Measurements from ENCODE around the gene THBD.

The THBD gene

GRCh38 chr20:23092861-23093495, 43.5 kb upstream of the THBD start:
- H3K9ac ChIP-seq = no peak overlapping the region
- no peaks in the 10 kb centered on the region for H3K27me3 ChIP-seq (ENCODE audit: insufficient read depth, low read depth)
- H3K79me2 ChIP-seq (ENCODE audit: insufficient read depth, low read depth) = no peaks in the 10 kb centered on the region
- no peak for TF ChIP-seq CTCF (conservative IDR thresholded peaks at IDR 0.05; ENCODE audit: low read depth, low read length)
- no peaks in the 10 kb centered on the region for H3K4me1 ChIP-seq (ENCODE audit: low read depth, poor library complexity, severe bottlenecking)
- no peak overlapping the region for H2AFZ ChIP-seq (ENCODE audit: low read depth)
- no peak overlapping the region for H3K27ac ChIP-seq
- no peaks in the 10 kb centered on the region for H4K20me1 ChIP-seq (ENCODE audit: insufficient read depth)
- no peak overlapping the region for H3K4me3 ChIP-seq (IDR thresholded peaks at IDR 0.05; ENCODE audit: insufficient read depth, low read depth, low read length)
- no peak overlapping the region for H3K4me2 ChIP-seq
- H3K36me3 ChIP-seq (ENCODE audit: insufficient read depth) = no peaks in the 10 kb centered on the region

DNA sequence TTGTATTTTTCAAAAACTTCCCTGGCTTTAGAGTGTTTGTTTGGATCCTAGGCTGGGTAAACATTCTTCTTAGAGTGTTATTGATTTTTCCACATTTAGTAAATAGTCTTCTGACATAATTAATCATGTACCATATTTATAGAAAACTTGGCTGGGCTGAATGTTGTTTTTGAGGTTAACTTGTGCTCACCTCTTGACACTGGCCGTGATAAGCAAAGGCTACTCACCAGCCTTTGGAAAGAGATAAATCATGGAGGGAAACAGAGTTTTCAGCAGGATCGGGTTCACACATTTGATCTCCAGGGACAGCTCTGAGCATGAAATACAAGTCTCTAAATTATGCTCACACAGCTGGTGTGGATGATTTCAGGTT, 42.9 kb upstream of the THBD start:
- no peak overlapping the region for H3K27ac ChIP-seq
- H3K79me2 ChIP-seq (ENCODE audit: insufficient read depth, low read depth) = no peaks in the 10 kb centered on the region
- no peaks in the 10 kb centered on the region for H4K20me1 ChIP-seq (ENCODE audit: insufficient read depth)
- no peak overlapping the region for H3K4me2 ChIP-seq
- H3K4me1 ChIP-seq (ENCODE audit: low read depth, poor library complexity, severe bottlenecking) = no peaks in the 10 kb centered on the region
- no peaks in the 10 kb centered on the region for H3K27me3 ChIP-seq (ENCODE audit: insufficient read depth, low read depth)
- H3K4me3 ChIP-seq (IDR thresholded peaks at IDR 0.05; ENCODE audit: insufficient read depth, low read depth, low read length) = no peak overlapping the region
- TF ChIP-seq CTCF (conservative IDR thresholded peaks at IDR 0.05; ENCODE audit: low read depth, low read length) = no peak
- H3K9ac ChIP-seq = no peak overlapping the region
- H2AFZ ChIP-seq (ENCODE audit: low read depth) = no peak overlapping the region
- no peaks in the 10 kb centered on the region for H3K36me3 ChIP-seq (ENCODE audit: insufficient read depth)

DNA sequence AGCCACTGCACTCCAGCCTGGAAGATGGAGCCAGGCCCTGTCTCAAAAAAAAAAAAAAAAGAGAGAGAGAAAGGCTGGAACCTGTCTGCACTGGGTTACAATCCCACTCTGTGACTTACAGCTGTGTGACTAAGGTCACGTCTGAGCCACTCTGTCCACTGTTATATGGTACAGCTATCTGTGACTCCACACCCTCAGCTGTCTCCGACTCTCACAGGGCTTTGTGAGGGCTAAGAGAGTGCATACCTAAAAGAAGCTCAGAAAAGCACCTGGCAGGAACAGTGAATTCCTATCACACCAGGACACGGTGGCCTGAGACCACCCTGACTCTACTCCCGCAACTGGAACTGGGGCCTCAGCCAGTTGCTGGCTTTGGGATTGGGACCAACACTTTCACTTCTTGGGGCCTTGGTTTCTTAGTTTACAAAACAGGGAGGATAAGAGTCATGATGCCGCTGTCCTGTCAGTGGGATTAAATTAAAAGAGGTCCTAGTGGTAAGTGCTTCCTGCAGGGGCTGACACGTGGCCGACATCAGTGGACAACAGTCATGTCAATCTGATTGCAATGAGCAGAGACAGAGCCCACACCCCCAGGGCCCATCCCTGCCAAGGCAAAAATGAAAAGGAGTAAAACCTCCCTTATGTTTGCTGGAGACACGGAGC, 42.4 kb upstream of the THBD start:
- no peak overlapping the region for H3K4me3 ChIP-seq (IDR thresholded peaks at IDR 0.05; ENCODE audit: insufficient read depth, low read depth, low read length)
- no peaks in the 10 kb centered on the region for H4K20me1 ChIP-seq (ENCODE audit: insufficient read depth)
- no peak for TF ChIP-seq CTCF (conservative IDR thresholded peaks at IDR 0.05; ENCODE audit: low read depth, low read length)
- no peak overlapping the region for H3K9ac ChIP-seq
- no peaks in the 10 kb centered on the region for H3K79me2 ChIP-seq (ENCODE audit: insufficient read depth, low read depth)
- H3K36me3 ChIP-seq (ENCODE audit: insufficient read depth) = no peaks in the 10 kb centered on the region
- H3K27ac ChIP-seq = no peak overlapping the region
- H3K4me1 ChIP-seq (ENCODE audit: low read depth, poor library complexity, severe bottlenecking) = no peaks in the 10 kb centered on the region
- H3K4me2 ChIP-seq = no peak overlapping the region
- H2AFZ ChIP-seq (ENCODE audit: low read depth) = no peak overlapping the region
- H3K27me3 ChIP-seq (ENCODE audit: insufficient read depth, low read depth) = no peaks in the 10 kb centered on the region

DNA sequence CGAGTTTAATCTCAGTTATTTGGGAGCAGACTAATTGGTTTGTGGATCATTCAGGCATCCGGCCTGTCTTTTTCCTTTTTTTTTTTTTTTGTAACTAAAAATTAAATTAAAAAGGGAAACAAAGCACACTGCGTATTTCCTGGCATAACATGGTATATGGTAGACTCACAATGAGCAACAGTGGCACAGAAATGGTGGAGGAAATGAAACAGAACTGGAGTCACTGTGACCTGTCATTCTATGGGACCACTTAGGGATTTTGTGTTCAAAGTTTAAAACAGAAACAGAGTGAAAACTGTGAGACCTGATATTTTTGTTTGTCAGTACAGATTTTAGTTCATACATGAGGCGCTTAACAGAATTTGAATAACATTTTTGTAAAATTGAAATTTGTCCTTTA, 41.4 kb upstream of the THBD start:
- Histone ChIP-seq H3K4me1 (ENCODE audit: low read depth, poor library complexity, severe bottlenecking) (no peaks in the 10 kb centered on the region), H4K20me1 (ENCODE audit: insufficient read depth) (no peaks in the 10 kb centered on the region), H2AFZ (ENCODE audit: low read depth) (no peak overlapping the region), H3K27me3 (ENCODE audit: insufficient read depth, low read depth) (no peaks in the 10 kb centered on the region), H3K9ac (no peak overlapping the region), H3K79me2 (ENCODE audit: insufficient read depth, low read depth) (no peaks in the 10 kb centered on the region), H3K36me3 (ENCODE audit: insufficient read depth) (no peaks in the 10 kb centered on the region), H3K4me3 (IDR thresholded peaks at IDR 0.05; ENCODE audit: insufficient read depth, low read depth, low read length) (no peak overlapping the region), H3K27ac (no peak overlapping the region), H3K4me2 (no peak overlapping the region)
- TF ChIP-seq CTCF (conservative IDR thresholded peaks at IDR 0.05; ENCODE audit: low read depth, low read length) = no peak
